GM19468 (cell line): ENCODE measurements around the gene CP.
"Not testable (repeated sequence)": the region's sequence is repeated elsewhere in the genome, so short reads cannot be mapped to it uniquely, and the experiment has no call there.

Experiments
- ATAC-seq: cut with Tn5 transposase; IDR thresholded peaks from one replicate; pipeline ENCODE4 v1.9.1; 2021; ENCODE audit warnings: mild to moderate bottlenecking, moderate library complexity, moderate number of reproducible peaks; ENCODE audit not compliant: unreplicated experiment; ENCODE audit errors: extremely low read depth

CP gene

DNA sequence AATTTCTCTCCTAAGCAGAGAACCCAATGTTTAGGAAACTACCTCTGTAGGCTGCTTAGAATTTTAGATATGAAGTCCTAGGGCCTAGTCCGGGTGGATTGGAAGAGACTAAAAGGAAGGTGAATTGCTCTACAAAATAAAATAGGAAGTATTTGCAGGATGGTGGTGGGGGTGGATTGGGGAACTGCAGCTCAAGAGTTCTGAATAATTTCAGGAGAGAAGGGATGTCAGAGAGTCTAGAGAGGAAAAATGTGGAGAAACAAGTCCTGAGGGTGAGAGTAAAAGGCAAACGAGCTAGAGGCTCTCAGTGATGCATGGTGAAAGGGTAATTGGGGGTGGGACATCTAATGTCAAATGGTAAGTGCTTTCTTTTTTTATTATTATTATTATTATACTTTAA, 10.2 kb upstream of the CP start:
- no peak for ATAC-seq

DNA sequence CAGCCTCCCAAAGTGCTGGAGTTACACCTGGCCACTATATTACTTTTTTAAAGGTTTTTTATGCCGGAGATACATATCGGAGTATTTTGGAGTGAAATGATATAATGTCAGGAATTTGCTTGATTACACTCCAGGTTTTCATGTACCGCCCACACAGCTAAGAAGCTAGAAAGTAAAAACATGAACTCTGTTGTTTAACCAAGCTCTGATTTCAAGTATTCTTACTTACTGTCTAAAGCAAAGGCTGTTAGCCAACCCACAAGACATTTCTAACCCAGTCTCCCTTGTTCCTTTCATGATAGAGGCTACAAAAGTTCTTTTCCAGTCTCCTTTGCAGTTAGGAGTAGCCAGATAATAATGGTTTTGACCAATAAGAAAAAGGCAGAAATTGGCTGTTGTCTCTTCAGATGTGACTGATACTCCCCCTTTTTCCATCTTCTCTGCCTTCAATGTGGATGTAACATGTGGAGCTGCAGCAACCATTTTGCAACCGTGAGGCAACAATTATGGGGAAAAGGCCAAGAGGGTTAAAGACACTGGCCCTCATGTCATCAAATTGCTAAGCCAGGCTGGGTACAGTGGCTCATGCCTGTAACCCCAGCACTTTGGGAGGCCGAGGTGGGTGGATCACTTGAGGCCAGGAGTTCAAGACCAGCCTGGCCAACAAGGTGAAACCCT, 6.1 kb upstream of the CP start:
- no peak for ATAC-seq

DNA sequence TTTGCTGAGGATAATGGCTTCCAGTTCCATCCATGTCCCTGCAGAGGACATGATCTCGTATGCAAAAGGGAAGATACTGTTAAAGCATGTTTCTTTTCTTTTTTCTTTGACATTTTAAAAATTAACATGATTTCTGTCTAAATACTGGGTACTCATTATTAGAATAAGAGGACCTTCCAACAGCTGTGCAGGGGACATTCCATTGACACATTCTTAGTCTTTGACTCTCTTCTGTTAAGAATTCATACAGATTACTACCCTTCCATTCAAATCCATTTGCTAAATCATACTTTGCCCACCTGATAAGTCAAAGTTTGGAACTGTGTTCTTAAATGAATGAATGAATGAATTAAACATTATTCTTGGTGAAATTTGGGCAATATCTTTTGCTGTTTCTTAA, 5.1 kb upstream of the CP start:
- ATAC-seq = no peak

DNA sequence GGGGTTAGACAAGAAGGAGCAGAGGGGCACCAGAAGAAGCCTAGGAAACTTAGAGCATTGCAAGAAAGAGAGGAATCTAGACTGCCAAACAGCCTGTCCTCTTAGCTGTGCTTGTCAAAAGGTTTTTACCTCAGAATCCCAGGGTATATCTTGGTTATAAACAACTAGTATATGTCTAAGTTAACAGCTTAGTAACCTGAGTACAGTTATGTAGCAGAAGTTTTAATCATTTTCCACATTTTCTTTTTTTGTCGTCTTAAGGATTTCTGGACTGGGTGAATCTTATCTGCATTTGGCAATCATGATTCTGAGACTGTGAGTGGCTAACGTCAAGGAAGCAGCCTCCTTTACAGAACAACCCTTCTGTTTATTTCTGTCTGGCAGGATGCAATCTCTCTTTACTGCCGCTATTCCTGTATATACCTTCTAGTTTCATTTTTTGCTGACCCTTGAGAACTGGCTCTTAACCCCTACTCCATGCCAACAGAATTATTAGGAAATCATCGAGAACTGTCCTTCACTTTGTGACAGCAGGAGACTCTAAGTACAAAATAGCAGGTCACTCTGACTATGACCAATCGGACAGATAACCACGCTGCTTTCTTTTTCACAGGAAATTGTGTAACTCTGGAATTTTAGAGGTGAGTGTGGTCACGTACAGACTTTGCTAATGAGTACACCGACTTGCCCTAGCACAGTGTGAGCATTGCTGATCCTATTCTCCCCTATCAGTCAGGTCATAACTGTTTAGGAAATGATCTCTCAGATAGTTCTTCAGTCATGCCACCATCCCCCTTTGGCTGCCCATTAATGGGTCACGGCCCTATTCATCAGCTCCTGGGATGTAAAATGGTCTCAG, 3.3 kb upstream of the CP start:
- peak; percentile 93 for ATAC-seq

DNA sequence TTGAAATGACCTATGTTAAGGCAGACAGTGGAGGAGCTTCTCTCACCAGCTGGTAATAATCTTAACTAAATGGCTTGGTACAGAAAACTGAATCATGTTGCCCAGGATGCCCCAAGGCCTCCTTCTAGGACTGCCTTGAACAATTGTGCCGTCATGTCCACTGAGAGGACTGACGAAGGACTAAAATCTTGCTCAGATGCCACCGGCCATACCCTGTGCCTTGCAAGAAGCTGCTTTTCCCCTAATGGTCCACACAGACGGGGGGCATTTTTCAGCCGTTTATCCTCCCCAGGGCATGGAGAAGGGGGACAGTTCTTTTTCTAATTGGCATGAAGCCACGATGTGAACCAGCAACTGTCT, 1.8 kb upstream of the CP start:
- no peak for ATAC-seq

DNA sequence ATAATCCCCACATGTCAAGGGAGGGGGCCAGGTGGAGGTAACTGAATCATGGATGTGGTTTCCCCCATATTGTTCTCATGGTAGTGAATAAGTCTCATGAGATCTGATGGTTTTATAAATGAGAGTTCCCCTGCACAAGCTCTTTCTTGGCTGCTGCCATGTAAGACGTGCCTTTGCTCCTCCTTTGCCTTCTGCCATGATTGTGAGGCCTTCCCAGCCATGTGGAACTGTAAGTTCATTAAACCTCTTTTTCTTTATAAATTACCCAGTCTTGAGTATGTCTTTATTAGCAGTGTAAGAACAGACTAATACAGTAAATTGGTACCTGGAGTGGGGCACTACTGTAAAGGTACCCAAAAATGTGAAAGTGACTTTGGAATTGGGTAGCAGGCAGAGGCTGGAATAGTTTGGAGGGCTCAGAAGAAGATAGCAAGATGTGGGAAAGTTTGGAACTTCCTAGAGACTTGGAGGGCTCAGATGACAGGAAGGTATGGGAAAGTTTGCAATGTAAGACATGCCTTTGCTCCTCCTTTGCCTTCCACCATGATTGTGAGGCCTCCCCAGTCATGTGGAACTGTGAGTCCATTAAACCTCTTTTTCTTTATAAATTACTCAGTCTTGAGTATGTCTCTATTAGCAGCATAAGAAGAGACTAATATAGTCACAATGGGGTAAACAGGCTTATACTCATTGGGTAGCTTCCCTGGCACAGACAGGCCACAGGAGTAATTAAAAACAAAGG, 2.1 kb downstream of the CP start:
- ATAC-seq = not testable (repeated sequence)

DNA sequence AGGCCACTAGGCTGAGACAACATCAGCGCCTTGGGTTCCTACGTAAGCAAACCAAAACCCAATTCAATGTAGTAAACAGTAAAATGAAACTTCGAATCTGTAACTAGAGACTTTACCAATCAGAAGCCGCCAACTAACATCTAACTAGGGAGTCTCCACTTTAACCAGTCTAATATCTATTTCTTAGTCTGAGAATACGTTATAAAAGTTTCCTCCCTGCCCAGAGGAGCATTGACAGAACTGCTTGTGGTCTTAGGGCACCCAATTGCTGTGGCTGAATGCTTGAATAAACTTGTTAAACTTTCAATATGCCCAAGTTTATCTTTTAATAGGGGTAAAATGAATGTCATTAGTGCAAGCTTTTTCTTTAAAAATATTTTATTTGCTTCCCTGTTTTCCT, 4.3 kb downstream of the CP start:
- no peak for ATAC-seq

DNA sequence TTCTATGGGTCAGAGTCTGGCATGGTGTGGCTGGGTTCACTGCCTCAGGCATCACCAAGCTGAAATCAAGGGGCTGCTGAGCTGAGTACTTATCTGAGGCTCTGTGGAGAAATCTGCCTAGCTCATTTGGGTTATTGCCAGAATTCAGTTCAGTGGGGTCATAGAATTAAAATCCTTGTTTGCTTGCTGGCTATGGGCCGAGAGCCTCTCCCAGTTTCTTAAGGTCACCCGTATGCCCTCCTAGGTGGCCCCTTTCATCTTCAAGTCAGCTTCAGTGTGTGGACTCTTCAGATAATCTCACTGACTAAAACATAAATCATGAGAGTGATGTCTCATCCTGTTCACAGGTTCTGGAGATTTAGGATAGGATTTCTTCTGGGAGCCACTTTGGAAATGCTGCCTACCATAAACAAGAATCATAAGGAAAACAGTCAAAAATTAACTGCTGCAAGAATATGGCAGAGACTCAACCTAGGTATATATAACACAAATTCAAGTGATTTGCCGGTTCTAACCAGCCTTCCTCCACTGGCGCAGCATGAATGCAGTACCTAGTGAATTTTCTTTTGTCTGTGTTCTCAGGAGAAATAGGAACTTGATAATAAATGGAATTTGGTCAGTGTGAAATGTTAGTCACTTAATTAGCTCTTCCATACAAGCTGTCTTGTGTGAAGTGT, 5.3 kb downstream of the CP start:
- no peak for ATAC-seq

DNA sequence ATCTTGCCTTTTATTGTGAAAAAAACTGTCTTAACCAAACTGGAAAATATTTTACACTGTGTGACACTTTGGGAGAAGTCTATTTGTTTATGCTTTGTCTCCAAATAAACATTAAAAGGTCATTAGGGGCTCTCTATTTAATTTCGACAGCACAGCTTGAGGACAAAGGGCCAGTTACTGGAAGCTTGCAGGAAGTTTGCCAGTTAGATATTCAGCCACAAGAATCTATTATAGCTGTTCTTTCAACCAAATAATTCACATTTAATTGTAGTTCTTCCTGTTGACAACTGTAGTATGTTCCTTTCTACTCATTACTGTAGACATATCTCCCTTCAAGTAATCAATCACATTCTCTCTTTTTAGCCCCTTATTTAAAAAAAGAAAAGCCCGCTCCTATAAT, 6.1 kb downstream of the CP start:
- no peak for ATAC-seq

DNA sequence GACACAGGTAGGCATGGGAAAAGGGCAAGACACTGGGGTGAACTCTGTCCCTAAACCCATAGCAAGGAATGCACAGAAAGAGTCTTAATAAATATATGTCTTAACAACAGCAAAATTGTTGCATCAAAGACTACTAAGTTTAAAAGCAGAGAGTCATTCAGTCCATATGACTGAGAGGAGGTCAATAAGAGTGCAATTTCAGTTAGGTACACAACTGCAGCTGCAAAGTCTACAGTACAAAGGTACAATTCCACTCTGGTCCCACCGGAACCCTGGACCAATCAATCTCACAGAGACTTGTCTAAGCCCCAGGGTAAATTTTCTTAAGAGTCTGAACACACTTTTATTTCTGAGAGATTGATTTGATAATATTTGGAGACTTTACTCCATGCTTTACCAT, 6.9 kb downstream of the CP start:
- no peak for ATAC-seq

DNA sequence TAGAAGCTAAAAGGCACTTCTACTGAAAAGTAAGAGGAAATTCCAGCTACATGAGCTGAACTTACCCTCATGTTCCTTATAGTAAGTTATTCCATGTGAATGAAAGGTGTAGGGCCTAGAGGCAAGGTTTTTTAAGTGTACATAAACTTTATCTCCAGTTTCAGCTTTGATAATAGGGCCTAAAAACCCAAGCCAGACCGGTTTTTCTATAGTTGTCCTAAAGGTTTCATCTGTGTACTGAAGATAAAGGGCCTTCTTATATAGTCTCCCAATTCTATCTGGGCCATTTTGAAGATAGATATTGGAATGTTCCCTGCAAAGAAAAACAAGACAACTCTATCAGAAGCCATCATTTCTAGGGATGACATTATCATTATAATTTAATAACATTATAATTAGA, 9.2 kb downstream of the CP start:
- ATAC-seq = no peak

DNA sequence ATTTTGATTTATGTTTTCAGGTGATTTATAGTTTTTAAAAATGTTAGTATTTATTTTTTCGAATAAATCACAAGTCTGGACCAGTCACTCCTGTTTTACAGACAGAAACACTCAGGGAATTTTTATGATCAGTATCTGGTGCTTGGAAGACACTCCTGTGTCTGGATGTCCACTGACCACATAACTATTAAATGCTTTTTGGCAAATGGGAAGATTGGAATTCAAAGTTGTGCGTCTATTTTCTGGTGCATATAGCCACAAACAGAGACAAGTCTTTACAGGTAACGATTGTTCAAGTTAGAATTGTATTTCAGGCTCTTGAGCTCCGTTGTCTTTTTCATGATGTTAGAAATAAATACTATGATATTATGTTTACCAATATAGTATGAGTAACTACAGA, 12.2 kb downstream of the CP start:
- no peak for ATAC-seq

DNA sequence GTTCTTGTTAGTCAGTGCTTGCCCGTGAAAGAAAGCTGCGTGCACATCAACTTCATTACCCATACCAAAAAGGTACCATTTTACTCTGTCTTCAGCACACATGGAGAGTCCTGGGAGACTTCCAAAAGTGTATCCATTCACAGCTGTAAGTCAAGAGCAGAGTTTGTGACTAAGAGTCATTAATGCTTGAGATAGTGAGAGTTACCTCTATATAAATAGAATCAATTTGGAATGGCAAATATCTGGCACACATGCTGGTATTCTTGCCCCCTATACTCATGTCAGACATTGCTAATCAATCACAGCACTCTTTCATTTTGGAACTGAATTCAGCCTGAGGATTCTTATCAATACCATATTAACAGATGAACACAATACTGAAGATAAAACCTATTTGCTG, 14.2 kb downstream of the CP start:
- no peak for ATAC-seq

DNA sequence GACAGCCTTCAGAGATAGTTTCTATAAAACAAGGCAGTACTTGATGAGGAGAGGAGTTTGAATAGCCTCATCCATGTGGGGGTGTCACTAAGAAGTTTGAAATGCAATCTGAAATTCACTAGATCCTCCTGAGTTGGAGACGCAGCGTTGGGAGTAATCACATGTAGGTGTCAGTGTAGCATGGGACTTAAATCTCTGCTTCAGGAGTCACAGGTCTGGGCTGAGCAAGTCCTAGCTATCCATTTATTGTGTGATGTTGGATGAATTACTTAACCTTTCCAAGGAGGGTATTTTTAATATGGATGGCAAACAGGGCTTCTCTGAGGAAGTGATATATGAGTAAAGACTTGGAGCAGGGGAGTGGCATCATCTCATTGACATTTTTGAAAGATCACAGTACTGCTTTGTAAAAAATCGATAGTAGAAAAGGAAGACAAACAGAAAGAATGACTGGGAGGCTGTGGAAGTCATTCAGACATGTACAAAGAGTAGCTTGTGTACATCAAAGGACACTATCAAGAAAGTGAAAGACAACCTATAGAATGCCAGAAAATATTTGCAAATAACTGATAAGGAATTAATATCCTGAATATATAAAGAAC, 17.1 kb downstream of the CP start:
- ATAC-seq = no peak

DNA sequence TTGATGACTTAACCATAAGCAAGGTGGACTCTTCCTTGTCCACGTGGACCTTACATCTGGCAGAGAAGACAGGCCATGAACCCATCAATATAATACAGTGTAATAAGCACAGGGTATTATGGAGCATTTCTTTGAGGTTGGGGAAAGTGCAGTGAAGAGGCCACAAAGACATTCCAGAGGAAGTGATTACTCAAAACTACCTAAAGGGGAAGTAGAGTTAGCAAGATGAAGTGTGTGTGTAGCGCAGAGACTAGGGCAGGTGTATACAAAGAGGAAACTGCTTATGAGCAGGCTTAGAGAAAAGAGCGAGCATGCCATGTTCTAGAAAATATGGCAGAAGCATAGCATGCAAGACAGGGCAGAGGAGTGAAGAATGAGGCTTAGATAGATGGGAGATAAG, 17.9 kb downstream of the CP start:
- peak; percentile 89 for ATAC-seq

DNA sequence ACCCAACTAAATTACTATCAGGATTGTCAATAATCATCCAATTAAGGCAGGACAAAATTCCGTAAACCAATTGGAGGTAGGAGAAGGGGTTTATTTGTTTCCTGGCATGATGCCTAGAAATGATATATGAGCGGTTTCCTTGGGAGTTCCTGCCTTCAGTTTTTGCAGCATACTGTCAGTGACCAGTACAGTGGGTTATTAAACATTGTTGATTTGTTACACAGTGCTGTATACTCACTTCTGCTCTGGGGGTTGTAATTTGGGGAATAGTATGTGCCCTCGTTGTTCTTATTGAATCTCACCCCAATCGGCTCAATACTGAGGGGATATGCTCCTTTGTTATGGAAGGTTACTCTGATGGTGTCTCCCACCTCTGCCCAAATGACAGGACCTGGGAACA, 22.2 kb downstream of the CP start:
- no peak for ATAC-seq

DNA sequence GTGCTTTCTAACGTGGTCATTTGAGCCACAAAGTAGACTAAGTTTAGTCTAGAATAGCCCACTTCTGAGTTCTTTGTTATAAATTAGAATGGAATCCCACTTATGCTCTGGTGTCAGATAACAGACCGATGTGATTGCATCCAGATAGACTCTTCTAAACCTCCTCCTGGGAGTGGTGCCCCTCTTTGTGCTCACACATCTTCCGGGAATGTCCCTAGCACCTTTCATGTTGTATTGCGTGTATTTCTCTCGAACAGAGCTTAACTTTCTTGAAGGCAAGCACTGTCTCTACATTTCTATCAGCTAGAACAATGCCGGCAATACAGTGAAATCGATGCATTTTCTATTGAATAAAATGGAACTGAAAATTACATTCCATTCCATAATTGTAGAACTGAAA, 23.0 kb downstream of the CP start:
- no peak for ATAC-seq

DNA sequence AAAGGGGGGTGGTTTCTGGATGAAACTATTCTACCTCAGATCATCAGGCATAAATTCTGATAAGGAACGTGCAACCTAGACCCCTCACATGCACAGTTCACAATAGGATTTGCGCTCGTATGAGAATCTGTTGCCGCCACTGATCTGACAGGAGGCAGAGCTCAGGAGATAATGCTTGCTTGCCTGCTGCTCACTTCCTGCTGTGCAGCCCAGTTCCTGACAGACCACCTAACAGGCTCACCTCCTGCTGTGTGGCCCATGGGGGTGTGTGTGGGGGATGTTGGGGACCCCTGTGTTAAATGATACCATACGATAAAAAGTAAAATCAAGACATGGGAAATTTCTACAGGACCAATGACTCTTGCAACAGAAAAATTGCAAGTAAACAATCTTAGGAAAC, 24.0 kb downstream of the CP start:
- ATAC-seq = no peak

DNA sequence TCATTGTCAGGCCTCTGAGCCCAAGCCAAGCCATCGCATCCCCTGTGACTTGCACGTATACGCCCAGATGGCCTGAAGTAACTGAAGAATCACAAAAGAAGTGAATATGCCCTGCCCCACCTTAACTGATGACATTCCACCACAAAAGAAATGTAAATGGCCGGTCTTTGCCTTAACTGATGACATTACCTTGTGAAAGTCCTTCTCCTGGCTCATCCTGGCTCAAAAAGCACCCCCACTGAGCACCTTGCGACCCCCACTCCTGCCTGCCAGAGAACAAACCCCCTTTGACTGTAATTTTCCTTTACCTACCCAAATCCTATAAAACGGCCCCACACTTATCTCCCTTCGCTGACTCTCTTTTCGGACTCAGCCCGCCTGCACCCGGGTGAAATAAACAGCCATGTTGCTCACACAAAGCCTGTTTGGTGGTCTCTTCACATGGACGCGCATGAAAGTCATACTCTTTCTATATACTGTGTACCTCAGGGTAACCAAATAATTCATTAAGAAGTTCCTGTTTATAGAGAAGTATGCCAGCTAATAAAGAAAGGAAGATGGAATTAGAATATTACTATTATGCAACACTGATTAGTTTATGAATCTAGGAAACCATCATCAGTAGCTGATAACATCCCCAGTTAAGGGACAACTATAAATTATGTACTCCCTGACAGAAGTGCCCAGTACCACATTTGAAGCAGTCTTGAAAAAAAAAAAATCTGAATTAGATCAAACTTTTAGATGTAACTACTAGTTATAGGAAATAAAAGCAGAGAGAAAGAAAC, 24.6 kb downstream of the CP start:
- not testable (repeated sequence) for ATAC-seq

DNA sequence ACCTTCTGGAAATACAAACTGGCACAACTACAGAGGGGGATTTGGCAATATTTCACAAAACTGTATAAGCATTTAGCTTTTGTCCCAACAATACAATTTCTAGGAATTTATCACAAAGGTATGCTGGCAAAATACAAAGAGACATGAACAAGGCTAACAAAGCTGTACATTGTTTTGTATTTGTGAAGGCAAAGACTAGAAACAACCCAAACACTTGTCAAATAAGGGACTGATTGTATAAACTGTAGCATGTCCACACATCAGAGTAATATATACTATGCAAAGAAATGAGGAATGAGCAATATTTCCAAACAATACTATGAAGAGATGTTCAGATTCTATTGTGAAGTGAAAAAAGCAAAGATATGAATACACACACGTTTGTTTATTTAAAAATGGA, 26.4 kb downstream of the CP start:
- ATAC-seq = no peak
